Astrocyte (in vitro differentiated cells and primary cell): ENCODE data around the gene TNIK. TPM values are rescaled to one million over a fixed set of nuclear protein-coding genes. Genes with fewer than 3 reads are reported as not detected.

Source experiments
- DNase-seq: peaks from one replicate; pipeline ENCODE4 v3.0.0-alpha.2; 2010; ENCODE audit warnings: low read depth
- FAIRE-seq: peaks from 2 replicates; lab custom pipeline; 2011; peaks lifted over from hg19 to GRCh38; lab: Jason Lieb, UNC
- H2AFZ ChIP-seq: 2 replicates; pipeline ENCODE4 v1.6.0; 2012; ENCODE audit warnings: low read depth, low read length, inconsistent platforms
- H3K27ac ChIP-seq: 2 replicates; pipeline ENCODE4 v1.5.1; 2011; ENCODE audit warnings: low read depth, low read length, inconsistent platforms
- H3K27me3 ChIP-seq: 2 replicates; pipeline ENCODE4 v1.6.0; 2011; ENCODE audit warnings: low read length, inconsistent platforms; ENCODE audit not compliant: insufficient read depth
- H3K36me3 ChIP-seq: 2 replicates; pipeline ENCODE4 v1.5.1; 2011; ENCODE audit warnings: low read length, inconsistent platforms; ENCODE audit not compliant: insufficient read depth
- H3K4me1 ChIP-seq: 2 replicates; pipeline ENCODE4 v1.5.1; 2011; ENCODE audit warnings: low read length, inconsistent platforms; ENCODE audit not compliant: insufficient read depth
- H3K4me2 ChIP-seq: 2 replicates; pipeline ENCODE4 v1.6.0; 2012; ENCODE audit warnings: low read length, inconsistent platforms
- H3K4me3 ChIP-seq: 2 replicates; pipeline ENCODE4 v1.5.1; 2011; ENCODE audit warnings: low read depth, mild to moderate bottlenecking, low read length, inconsistent platforms; ENCODE audit not compliant: insufficient read depth
- H3K79me2 ChIP-seq: 2 replicates; pipeline ENCODE4 v1.6.0; 2012; ENCODE audit warnings: mild to moderate bottlenecking, low read length, inconsistent platforms; ENCODE audit not compliant: insufficient read depth
- H3K9ac ChIP-seq: 2 replicates; pipeline ENCODE4 v1.6.0; 2012; ENCODE audit warnings: mild to moderate bottlenecking, low read length, inconsistent platforms
- H3K9me3 ChIP-seq: 2 replicates; pipeline ENCODE4 v1.5.1; 2012; ENCODE audit warnings: low read depth, mild to moderate bottlenecking, low read length, inconsistent platforms; ENCODE audit not compliant: insufficient read depth
- H4K20me1 ChIP-seq: 2 replicates; pipeline ENCODE4 v1.6.0; 2012; ENCODE audit warnings: low read length, inconsistent platforms; ENCODE audit not compliant: insufficient read depth
- H3K27ac Mint-ChIP-seq: one replicate; pipeline ENCODE4 v1.8.0; 2021; ENCODE audit warnings: mild to moderate bottlenecking, mixed read lengths; ENCODE audit not compliant: unreplicated experiment
- H3K27me3 Mint-ChIP-seq: one replicate; pipeline ENCODE4 v1.8.0; 2021; ENCODE audit warnings: low read depth, mixed read lengths; ENCODE audit not compliant: unreplicated experiment
- H3K36me3 Mint-ChIP-seq: one replicate; pipeline ENCODE4 v1.8.0; 2021; ENCODE audit warnings: low read depth, mixed read lengths; ENCODE audit not compliant: unreplicated experiment
- H3K4me1 Mint-ChIP-seq: one replicate; pipeline ENCODE4 v1.8.0; 2021; ENCODE audit warnings: low read depth, mixed read lengths; ENCODE audit not compliant: unreplicated experiment
- H3K4me3 Mint-ChIP-seq: one replicate; pipeline ENCODE4 v1.8.0; 2021; ENCODE audit warnings: mild to moderate bottlenecking, moderate library complexity, mixed read lengths; ENCODE audit not compliant: unreplicated experiment
- H3K9me3 Mint-ChIP-seq: one replicate; pipeline ENCODE4 v1.8.0; 2021; ENCODE audit warnings: mild to moderate bottlenecking, mixed read lengths; ENCODE audit not compliant: unreplicated experiment
- EZH2 ChIP-seq: IDR thresholded peaks from 2 replicates; pipeline ENCODE4 v1.6.1; 2012; ENCODE audit warnings: mild to moderate bottlenecking, low read length, inconsistent platforms; ENCODE audit not compliant: insufficient read depth
- total RNA-seq: library from RNA; stranded (reverse); gene quantifications from 2 replicates; pipeline ENCODE4 v1.2.1, GENCODE V29; 2021
- TF ChIP-seq, protein P1 (sequence below): IDR thresholded peaks from 2 replicates; pipeline ENCODE4 v1.5.1; 2011; ENCODE audit warnings: low read depth, mild to moderate bottlenecking, inconsistent platforms, low read length, moderate library complexity; ENCODE audit not compliant: insufficient read depth

The TNIK gene
- total RNA-seq, 1 donor from 2014 or later = 70.0 TPM

DNA sequence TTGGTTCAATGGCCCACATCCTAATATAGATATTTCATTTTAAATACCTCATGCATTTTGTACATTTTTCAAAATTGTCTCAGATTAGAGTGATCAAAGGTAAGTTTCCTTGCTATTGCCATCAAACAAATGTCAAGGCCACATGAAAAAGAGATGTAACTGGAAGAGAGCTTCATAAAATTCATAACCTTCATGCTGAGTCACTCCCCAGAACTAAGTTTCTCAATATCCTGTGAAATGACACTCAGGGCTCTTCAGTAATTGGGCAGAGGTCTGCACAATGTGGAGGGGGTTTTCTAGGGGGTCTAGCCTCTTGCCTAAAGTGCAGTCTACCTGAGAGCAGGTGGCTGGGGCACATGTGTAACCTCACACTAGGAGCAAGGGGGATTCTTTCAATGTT is 281.5 kb downstream of the TNIK start:
- Mint-ChIP-seq H3K36me3 (peaks cover 28% of the 10 kb centered on the region), H3K9me3 (no peaks in the 10 kb centered on the region), H3K4me1 (peaks cover 15% of the 10 kb centered on the region), H3K4me3 (no peak overlapping the region), H3K27ac (no peak overlapping the region), H3K27me3 (no peaks in the 10 kb centered on the region)
- no peak for TF ChIP-seq EZH2
- TF ChIP-seq, protein P1, sequence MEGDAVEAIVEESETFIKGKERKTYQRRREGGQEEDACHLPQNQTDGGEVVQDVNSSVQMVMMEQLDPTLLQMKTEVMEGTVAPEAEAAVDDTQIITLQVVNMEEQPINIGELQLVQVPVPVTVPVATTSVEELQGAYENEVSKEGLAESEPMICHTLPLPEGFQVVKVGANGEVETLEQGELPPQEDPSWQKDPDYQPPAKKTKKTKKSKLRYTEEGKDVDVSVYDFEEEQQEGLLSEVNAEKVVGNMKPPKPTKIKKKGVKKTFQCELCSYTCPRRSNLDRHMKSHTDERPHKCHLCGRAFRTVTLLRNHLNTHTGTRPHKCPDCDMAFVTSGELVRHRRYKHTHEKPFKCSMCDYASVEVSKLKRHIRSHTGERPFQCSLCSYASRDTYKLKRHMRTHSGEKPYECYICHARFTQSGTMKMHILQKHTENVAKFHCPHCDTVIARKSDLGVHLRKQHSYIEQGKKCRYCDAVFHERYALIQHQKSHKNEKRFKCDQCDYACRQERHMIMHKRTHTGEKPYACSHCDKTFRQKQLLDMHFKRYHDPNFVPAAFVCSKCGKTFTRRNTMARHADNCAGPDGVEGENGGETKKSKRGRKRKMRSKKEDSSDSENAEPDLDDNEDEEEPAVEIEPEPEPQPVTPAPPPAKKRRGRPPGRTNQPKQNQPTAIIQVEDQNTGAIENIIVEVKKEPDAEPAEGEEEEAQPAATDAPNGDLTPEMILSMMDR = no peak
- FAIRE-seq (no peak), DNase-seq (no peak)
- H3K27ac ChIP-seq = no peak overlapping the region
- no peaks in the 10 kb centered on the region for H3K9me3 ChIP-seq
- H3K4me2 ChIP-seq = no peak overlapping the region
- no peak overlapping the region for H2AFZ ChIP-seq
- no peak overlapping the region for H3K9ac ChIP-seq
- no peaks in the 10 kb centered on the region for H3K27me3 ChIP-seq
- no peaks in the 10 kb centered on the region for H3K36me3 ChIP-seq
- no peak overlapping the region for H3K4me3 ChIP-seq
- no peaks in the 10 kb centered on the region for H3K79me2 ChIP-seq
- H3K4me1 ChIP-seq = peaks cover 8% of the 10 kb centered on the region
- no peaks in the 10 kb centered on the region for H4K20me1 ChIP-seq

DNA sequence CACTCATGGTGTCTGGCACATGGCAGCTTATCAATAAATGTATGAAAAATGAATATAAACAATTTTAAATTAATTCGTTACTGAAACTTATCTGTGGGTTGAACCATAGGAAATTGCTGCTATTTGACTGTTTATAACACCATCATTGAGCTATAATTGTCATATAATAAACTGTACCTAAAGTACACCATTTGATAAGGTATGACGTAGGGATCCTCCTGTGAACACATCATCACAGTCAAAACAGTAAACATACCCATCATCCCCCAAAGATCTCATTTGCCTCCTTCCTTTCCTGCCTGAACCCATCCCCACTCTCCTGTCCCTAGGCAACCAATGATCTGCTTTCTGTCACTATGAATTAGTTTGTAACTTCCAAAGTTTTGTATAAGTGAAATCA is 282.7 kb downstream of the TNIK start:
- H3K4me2 ChIP-seq = no peak overlapping the region
- H4K20me1 ChIP-seq = no peaks in the 10 kb centered on the region
- H3K36me3 ChIP-seq = no peaks in the 10 kb centered on the region
- no peaks in the 10 kb centered on the region for H3K9me3 ChIP-seq
- H3K9me3 Mint-ChIP-seq = no peaks in the 10 kb centered on the region
- H3K79me2 ChIP-seq = no peaks in the 10 kb centered on the region
- no peak for FAIRE-seq
- H3K36me3 Mint-ChIP-seq = peaks cover 29% of the 10 kb centered on the region
- no peak overlapping the region for H3K4me3 Mint-ChIP-seq
- no peak overlapping the region for H3K4me3 ChIP-seq
- DNase-seq = no peak
- no peak overlapping the region for H2AFZ ChIP-seq
- H3K9ac ChIP-seq = no peak overlapping the region
- H3K27ac Mint-ChIP-seq = no peak overlapping the region
- TF ChIP-seq EZH2 = no peak
- TF ChIP-seq, protein P1 = no peak
- no peaks in the 10 kb centered on the region for H3K27me3 ChIP-seq
- H3K27ac ChIP-seq = no peak overlapping the region
- H3K27me3 Mint-ChIP-seq = no peaks in the 10 kb centered on the region
- peaks cover 15% of the 10 kb centered on the region for H3K4me1 Mint-ChIP-seq
- peaks cover 5% of the 10 kb centered on the region for H3K4me1 ChIP-seq

DNA sequence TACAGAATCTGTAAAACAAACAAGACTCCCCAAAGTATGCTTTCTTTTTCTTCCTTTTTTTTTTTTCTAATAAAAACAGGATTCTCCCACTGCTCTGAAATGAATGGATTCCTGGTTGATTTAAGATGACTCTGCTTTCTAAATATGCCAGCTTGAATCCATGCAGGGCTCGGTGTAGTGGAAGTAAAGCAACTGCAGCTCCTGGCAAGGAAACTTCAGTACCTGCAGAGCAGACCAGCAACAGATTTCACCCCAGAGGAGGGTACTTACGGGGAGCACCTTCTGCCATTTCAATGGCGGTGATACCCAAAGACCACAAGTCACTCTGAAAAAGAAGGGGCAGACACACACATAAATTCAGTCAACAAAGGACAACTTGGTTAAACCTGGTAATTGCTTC is 283.1 kb downstream of the TNIK start:
- H4K20me1 ChIP-seq = no peaks in the 10 kb centered on the region
- H3K9me3 Mint-ChIP-seq = no peaks in the 10 kb centered on the region
- H3K27ac ChIP-seq = no peak overlapping the region
- no peaks in the 10 kb centered on the region for H3K79me2 ChIP-seq
- H3K36me3 Mint-ChIP-seq = peaks cover 27% of the 10 kb centered on the region
- H3K4me1 ChIP-seq = peaks cover under 1% of the 10 kb centered on the region
- H3K4me3 Mint-ChIP-seq = no peak overlapping the region
- H3K27me3 Mint-ChIP-seq = no peaks in the 10 kb centered on the region
- TF ChIP-seq EZH2 = no peak
- TF ChIP-seq, protein P1 = no peak
- no peak for DNase-seq
- H3K4me2 ChIP-seq = no peak overlapping the region
- H3K36me3 ChIP-seq = no peaks in the 10 kb centered on the region
- no peak overlapping the region for H2AFZ ChIP-seq
- H3K9ac ChIP-seq = no peak overlapping the region
- H3K27me3 ChIP-seq = no peaks in the 10 kb centered on the region
- H3K4me1 Mint-ChIP-seq = peaks cover 10% of the 10 kb centered on the region
- H3K27ac Mint-ChIP-seq = no peak overlapping the region
- no peaks in the 10 kb centered on the region for H3K9me3 ChIP-seq
- FAIRE-seq = no peak
- no peak overlapping the region for H3K4me3 ChIP-seq
